HG03097 (cell line): ENCODE data around the gene TRAF3.
"Not testable (repeated sequence)": the region's sequence is repeated elsewhere in the genome, so short reads cannot be mapped to it uniquely, and the experiment has no call there.

Experiments used
- ATAC-seq: cut with Tn5 transposase; IDR thresholded peaks from one replicate; pipeline ENCODE4 v1.9.1; 2021; ENCODE audit not compliant: unreplicated experiment, low FRiP score

Gene TRAF3

GRCh38 chr14:102916347-102917055 lies 139.3 kb downstream of the TRAF3 start:
- no peak for ATAC-seq

DNA sequence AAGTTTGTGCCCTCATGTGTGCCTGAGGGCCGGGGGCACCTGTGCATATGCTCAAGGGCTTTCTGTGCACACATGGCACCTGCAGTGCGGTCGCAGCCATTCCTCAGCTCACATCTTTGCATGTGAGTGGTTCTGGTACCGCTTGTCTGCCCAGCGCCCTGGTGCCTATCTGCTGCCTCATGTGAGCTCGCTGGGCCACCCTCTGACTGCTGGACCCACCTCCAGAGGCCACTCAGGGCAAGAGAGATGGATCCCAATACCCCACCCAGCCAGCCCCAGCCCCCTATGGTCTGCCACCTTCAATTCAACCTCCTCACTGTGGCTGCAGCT lies 139.8 kb downstream of the TRAF3 start:
- ATAC-seq: no peak

DNA sequence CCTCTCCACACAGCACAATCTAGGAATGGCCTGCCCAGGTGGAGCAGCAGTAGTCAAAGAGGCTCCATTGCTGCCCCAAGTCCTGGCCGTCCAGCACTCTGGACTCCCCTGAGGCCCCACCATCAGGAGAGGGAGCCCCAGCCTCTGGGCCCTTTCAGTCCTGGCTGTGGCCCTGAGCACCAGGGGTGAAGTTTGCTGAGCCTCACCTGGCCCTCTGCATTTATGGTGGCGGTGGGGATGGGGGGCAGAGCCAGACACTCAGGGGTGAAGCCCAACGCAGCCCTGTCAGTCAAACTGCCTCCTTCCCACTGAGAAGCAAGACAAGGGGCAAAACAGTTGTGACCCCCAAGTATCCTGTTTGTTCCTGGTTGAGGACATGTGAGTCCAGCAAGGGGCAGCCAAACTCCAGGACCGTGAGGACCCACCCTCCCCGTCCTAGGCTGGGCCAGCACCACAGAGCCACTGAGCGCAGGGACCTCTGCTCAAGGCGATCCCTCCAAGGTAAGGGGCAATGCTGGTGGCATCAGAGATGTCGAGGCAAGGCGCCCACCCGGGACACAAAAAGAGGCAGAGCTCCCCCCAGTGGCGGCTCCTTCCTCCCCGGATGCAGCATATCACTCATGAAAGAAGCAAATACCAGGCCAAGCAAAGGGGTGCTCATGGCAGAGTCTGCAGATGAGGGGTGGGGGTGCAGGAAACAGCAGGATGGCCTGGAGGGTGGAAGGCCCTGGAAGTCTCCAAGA lies 140.4 kb downstream of the TRAF3 start:
- no peak for ATAC-seq

GRCh38 chr14:102918438-102918837 lies 141.2 kb downstream of the TRAF3 start:
- no peak for ATAC-seq

DNA sequence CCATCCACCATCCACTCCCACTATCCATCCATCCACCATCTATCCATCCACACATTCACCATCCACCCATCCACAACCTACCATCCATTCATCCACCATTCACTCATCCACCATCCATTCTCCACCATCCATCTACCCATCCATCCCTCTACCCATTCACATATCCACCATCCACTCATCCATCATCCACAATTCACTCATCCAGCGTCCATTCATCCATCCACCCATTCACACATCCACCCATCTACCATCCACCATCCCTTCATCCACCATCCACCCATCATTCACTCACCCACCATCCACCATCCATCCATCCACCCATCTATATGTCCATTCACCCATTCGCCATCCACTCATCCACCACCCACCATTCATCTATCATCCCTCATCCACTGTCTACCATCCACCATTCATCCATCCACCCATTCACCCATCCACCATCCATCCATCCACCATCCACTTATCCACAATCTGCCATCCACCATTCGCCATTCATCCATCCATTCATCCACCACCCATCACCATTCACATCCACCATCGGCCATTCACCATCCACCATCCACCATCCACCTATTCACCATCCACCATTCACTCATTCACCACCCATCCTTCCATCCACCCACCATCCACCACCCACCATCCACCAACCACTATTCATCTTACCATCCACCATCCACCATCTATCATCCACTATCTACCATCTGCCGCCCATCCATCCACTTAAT lies 143.2 kb downstream of the TRAF3 start:
- ATAC-seq: no peak

DNA sequence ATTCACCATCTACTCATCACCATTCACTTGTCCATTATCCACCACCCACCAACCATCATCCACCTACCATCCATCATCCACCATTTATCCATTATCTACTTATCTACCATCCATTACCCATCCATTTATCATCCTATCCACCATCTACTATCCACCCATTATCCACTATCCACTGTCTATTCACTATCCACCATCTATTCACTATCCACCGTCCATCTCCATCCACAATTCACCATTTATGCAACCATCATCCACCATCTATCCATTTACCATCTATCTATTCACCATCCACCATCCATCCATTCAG lies 143.7 kb downstream of the TRAF3 start:
- ATAC-seq: no peak

DNA sequence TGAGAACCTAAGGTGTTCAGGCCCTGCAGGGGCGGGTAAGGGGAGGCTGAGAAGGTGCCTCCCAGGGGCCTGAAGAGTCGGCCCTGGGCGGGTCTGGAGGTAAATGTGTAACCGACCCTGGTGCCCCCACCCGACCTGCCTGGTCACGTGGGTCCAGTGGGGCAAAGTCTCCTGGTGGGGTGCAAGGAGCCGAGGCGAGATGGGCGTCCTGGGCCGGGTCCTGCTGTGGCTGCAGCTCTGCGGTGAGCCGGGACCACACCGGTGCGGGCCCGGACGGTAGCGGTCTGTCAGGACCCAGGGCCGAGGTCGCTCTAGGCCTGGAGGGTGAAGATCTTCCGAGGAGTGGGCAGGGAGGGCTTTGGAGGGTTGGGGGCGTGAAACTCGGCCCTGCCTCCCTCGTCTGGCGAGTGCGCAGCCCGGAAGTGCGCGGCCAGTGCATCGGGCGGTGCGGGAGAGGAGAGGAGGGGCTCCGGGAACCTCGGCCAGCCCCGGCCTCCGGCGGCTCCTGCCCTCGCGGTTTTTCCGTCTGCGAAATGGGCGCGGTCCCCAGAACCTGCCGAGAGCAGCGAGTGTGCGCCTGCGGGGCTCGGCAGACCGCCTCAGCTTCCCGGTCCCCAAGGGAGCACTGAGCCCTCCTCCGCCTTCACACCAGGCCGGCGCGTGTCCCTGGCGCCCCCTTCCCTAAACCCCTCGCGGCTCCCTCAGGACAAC lies 145.4 kb downstream of the TRAF3 start, which contains the start of gene AMN:
AMN (plus strand) TSS at position 174 of the 711 bp plus-strand sequence; CDS start at position 200, 26 bp downstream.
- ATAC-seq: no peak

- no peak for ATAC-seq
These were observed 146.1 kb downstream of the TRAF3 start for GRCh38 chr14:102923201-102923924.

- ATAC-seq: no peak
These were observed 146.8 kb downstream of the TRAF3 start for GRCh38 chr14:102923925-102924486.

DNA sequence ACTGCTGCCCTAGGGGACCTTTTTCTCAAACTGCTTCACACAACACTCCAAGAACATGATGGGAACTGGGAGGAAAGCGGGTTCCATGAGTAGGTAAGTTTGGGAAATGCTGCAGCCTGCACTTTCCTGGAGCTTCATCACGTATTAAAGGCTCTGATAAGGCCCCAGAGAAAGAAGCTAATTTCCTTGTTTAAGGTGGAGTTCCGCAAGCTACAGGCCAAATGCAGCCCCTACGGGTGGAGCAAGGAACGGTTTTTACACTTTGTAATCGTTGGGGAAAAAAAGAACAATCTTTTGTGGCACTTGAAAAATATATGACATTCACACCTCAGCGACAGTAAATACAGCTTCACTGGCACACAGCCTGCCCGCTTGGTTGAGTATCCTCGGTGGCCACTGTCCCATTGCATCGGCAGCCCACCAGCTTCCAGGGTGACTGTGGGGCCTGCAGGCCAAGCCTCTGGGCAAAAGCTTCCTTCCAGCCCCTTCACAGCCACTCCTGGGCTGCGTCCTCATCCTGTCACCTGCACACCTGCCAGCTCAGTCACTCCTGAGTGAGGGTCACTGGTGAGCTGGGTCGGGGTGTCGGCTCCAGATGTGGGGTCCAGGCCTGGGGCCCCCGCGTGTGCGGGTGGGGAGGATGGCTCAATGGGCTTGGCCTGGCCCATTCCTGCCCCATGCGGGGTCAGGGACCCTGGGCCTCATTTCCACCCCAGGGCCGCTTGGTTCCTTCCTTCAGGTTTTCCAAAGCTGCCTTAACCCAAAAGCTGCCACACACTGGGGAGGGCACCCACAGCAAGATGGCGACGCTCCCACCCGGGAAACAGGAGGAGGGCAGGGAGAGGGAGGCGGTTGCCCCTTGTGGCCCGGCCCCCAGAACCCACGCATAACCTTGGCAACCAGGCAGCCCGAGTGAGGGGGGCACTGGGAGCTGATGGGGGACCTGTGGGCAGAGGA lies 147.7 kb downstream of the TRAF3 start:
- ATAC-seq: no peak

GRCh38 chr14:102925646-102926045 lies 148.4 kb downstream of the TRAF3 start:
- no peak for ATAC-seq

GRCh38 chr14:102926104-102926503 lies 148.9 kb downstream of the TRAF3 start:
- ATAC-seq: no peak

GRCh38 chr14:102926840-102927239 lies 149.6 kb downstream of the TRAF3 start:
- not testable (repeated sequence) for ATAC-seq

DNA sequence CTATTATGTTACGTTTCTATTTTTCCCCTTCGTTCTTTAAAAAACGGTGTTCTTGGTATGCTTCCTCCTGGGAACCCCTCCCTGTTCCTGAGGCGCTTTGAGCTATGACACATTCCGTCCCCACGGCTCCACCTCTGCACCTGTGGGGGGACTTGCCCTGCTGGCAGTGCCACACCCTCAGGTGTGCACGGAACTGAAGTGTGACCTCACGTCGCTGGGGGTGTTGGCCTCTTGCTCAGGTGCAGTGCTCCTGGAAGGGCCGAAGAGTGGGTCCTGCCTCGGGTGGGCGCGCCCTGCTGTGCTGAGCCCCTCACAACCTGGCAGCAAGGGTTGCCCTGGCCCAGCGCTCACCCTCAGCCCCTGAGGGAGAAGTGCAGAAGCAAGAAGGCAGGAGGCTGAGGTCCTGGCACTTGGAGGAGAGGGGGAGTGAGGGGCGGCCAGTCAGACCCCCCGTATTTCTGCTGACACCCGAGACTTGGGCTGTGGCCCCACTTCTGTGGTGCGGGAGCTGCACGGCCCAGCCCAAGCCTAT lies 150.2 kb downstream of the TRAF3 start:
- ATAC-seq: no peak

- no peak for ATAC-seq
These were observed 150.7 kb downstream of the TRAF3 start for GRCh38 chr14:102927878-102928411.

DNA sequence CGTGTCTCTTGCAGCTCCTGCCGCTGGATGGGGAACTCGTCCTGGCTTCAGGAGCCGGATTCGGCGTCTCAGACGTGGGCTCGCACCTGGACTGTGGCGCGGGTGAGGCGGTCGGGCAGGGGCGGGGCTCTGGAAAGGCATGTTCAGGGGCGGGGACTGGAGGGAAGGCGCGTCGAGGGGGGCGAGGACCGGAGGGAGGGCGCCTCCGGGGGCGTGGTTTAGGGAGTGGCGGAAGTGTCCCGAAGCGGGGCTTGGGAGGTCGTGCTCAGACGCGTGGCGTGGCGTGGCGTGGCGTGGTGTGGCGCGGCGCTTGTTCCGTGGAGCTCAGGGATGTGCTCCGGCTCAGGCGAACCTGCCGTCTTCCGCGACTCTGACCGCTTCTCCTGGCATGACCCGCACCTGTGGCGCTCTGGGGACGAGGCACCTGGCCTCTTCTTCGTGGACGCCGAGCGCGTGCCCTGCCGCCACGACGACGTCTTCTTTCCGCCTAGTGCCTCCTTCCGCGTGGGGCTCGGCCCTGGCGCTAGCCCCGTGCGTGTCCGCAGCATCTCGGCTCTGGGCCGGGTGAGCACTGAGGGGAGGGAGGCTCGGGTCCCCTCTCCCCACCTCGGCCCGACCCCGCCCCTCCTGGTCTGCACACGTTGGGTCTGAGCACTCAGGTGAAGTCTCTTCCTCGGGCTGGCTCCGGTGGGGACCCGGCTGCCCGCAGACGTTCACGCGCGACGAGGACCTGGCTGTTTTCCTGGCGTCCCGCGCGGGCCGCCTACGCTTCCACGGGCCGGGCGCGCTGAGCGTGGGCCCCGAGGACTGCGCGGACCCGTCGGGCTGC lies 151.4 kb downstream of the TRAF3 start:
- no peak for ATAC-seq

DNA sequence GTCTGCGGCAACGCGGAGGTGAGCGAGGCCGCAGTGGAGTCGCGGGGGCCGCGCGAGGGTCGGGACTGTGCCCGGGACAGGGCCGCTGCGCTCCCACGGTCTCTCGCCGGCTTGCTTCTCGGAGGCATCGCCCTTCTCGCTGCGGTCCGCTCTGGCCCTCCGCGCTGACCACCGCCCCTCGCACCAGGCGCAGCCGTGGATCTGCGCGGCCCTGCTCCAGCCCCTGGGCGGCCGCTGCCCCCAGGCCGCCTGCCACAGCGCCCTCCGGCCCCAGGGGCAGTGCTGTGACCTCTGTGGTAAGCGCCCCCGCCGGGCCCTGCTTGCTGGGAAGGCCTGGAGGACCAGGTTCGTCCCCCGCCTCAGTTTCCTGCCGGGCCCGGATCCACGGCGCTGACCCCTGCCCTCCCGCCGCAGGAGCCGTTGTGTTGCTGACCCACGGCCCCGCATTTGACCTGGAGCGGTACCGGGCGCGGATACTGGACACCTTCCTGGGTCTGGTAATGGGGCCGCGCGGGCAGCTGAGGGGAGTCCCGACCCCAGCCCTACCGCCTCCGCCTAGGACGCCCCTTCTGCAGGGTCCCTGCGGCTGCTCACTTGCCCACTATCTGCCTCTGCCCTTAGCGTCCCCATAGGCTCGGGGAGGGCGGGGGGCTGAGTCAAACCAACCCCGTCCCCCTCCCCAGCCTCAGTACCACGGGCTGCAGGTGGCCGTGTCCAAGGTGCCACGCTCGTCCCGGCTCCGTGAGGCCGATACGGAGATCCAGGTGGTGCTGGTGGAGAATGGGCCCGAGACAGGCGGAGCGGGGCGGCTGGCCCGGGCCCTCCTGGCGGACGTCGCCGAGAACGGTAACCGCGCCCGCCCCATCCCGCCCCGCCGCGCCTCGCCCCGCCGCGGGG lies 152.2 kb downstream of the TRAF3 start:
- ATAC-seq: no peak
